Measurements from ENCODE around the gene DCBLD1. TPM values are rescaled to one million over a fixed set of nuclear protein-coding genes. Genes with fewer than 3 reads are reported as not detected.

The DCBLD1 gene
- total and polyA plus RNA-seq, 2 of the 13 experiments (the other 11 are each of a cell fraction or from before 2014, with no cell fraction given): 23.2 to 41.5 TPM

DNA sequence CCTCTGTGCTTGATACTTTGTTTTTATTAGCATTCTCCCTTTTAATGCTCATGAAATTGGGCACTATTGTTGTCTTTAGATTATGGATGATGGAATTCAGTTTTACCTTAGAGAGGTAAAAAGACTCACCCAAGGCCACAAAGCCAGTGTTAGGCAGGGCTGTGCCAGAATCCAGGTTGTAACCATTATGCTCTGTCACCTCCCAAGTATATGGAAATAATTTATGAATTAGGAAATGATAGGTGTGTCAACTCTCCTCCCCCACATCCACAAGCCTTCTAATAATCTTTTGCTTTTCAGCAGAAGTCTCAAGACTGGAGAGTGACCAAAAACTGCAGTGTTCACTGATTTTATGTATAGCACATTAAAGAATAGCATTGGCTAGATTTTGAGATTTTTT is 13.0 kb downstream of the DCBLD1 start:
- H3K9me3 ChIP-seq (ENCODE audit: low read length): no peaks in the 10 kb centered on the region
- FAIRE-seq (no peak), DNase-seq (ENCODE audit: low spot score) (no peak), ATAC-seq (no peak)
- in situ Hi-C loops (cut with HindIII; ENCODE audit: extremely low pct_ligation_motif_present, low pct_unique_long_range_greater_than_20kb): no loop called here
- POLR2A ChIA-PET: no interaction called here
- peaks cover 41% of the 10 kb centered on the region for H3K4me1 ChIP-seq (ENCODE audit: insufficient read depth, low read length)
- H3K27me3 ChIP-seq (ENCODE audit: control insufficient read depth in 1 of 2, insufficient read depth in 2 of 2, low read length in 2 of 2): no peaks in the 10 kb centered on the region
- H3K9ac ChIP-seq (ENCODE audit: insufficient read depth, low read depth, low read length): no peak overlapping the region
- no peak overlapping the region for H3K4me3 ChIP-seq (replicated peaks in 1 of 3; ENCODE audit: insufficient read depth in 1 of 3, low read depth in 2 of 3, low read length in 3 of 3)
- no peaks in the 10 kb centered on the region for H4K20me1 ChIP-seq (ENCODE audit: insufficient read depth, low read length)
- CTCF ChIA-PET (ENCODE audit: low intra/inter-chr PET ratio, low total read pairs): no interaction called here
- H3K36me3 ChIP-seq (replicated peaks in 1 of 2; ENCODE audit: control insufficient read depth in 1 of 2, insufficient read depth in 2 of 2, low read length in 2 of 2): no peaks in the 10 kb centered on the region; a peak in 2 of 5 replicates
- TF ChIP-seq CEBPG (CRISPR knock-in tag; IDR thresholded peaks at IDR 0.05): no peak
- no peak overlapping the region for H2AFZ ChIP-seq (ENCODE audit: low read length)
- intact Hi-C loops (cut with micrococcal nuclease; ENCODE audit: unreplicated experiment): no loop called here
- no peak overlapping the region for H3K27ac ChIP-seq (ENCODE audit: extremely low read length, insufficient read depth, low read length)
- H3K4me2 ChIP-seq (ENCODE audit: low read depth, low read length): no peak overlapping the region
- H3K79me2 ChIP-seq (ENCODE audit: insufficient read depth, low read length): peaks cover 99% of the 10 kb centered on the region
- no TSS peak for BruUV-seq (replicated peaks)

DNA sequence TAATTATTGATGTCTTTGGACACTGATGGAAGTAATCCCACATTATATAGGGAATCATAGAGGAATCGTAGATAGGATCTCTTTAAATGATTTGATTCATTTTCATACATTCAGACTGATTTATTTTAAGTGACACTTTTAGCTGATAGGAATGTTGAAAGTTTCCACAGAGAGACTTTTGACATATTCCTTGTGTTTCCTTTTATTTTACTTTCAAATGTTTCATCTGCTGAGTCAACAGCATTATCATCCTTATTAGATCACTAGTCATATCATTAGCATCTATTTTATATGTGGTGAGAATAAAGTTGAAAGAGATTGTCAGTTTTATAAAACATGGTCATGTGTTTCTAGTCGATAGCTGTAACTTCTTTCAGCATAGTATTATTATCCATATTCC is 13.4 kb downstream of the DCBLD1 start:
- no peak overlapping the region for H3K4me2 ChIP-seq (ENCODE audit: low read depth, low read length)
- no peak overlapping the region for H3K4me3 ChIP-seq (replicated peaks in 1 of 3; ENCODE audit: insufficient read depth in 1 of 3, low read depth in 2 of 3, low read length in 3 of 3)
- H3K27ac ChIP-seq (ENCODE audit: extremely low read length, insufficient read depth, low read length): no peak overlapping the region
- no peak for TF ChIP-seq ELF1 (CRISPR knock-in tag; IDR thresholded peaks at IDR 0.05)
- TF ChIP-seq SP1 (IDR thresholded peaks at IDR 0.05): no peak
- TF ChIP-seq SP1 (CRISPR knock-in tag; IDR thresholded peaks at IDR 0.05): no peak
- no peak for TF ChIP-seq CEBPG (CRISPR knock-in tag; IDR thresholded peaks at IDR 0.05)
- H3K27me3 ChIP-seq (ENCODE audit: control insufficient read depth in 1 of 2, insufficient read depth in 2 of 2, low read length in 2 of 2): no peaks in the 10 kb centered on the region
- no peaks in the 10 kb centered on the region; a peak in 2 of 5 replicates for H3K36me3 ChIP-seq (replicated peaks in 1 of 2; ENCODE audit: control insufficient read depth in 1 of 2, insufficient read depth in 2 of 2, low read length in 2 of 2)
- H3K9ac ChIP-seq (ENCODE audit: insufficient read depth, low read depth, low read length): no peak overlapping the region
- WGBS (ENCODE audit: low lambda C conversion rate): 69% methylated on average over 2 of the region's 2 CpGs
- in situ Hi-C loops (cut with HindIII; ENCODE audit: extremely low pct_ligation_motif_present, low pct_unique_long_range_greater_than_20kb) (no loop called here), intact Hi-C loops (cut with micrococcal nuclease; ENCODE audit: unreplicated experiment) (no loop called here)
- H2AFZ ChIP-seq (ENCODE audit: low read length): no peak overlapping the region
- POLR2A ChIA-PET: interaction anchor here (1.0 kb wide), 1 partner anchor 11 kb away, joined by 3 read pairs; no protein-coding TSS in a partner anchor
- H3K9me3 ChIP-seq (ENCODE audit: low read length): no peaks in the 10 kb centered on the region
- DNase-seq (ENCODE audit: low spot score) (no peak), ATAC-seq (no peak), FAIRE-seq (no peak)
- H3K79me2 ChIP-seq (ENCODE audit: insufficient read depth, low read length): peaks cover 94% of the 10 kb centered on the region
- no peaks in the 10 kb centered on the region for H4K20me1 ChIP-seq (ENCODE audit: insufficient read depth, low read length)
- BruUV-seq (replicated peaks): no TSS peak
- H3K4me1 ChIP-seq (ENCODE audit: insufficient read depth, low read length): peaks cover 46% of the 10 kb centered on the region
- CTCF ChIA-PET (ENCODE audit: low intra/inter-chr PET ratio, low total read pairs): no interaction called here
